Neuronal stem cell (in vitro differentiated cells): ENCODE results near the gene MEG3.

ENCODE experiments used
- DNase-seq: peaks from one replicate; pipeline ENCODE4 v3.0.0-alpha.2; 2013; ENCODE audit warnings: low spot score
- H2AFZ ChIP-seq: one replicate; pipeline ENCODE4 v1.6.1; 2013; ENCODE audit warnings: mild to moderate bottlenecking, low read length, inconsistent platforms
- H2AK5ac ChIP-seq: 2 replicates; pipeline ENCODE4 v1.6.1; 2013; ENCODE audit warnings: low read depth, mild to moderate bottlenecking, inconsistent platforms, low read length, moderate library complexity, mixed read lengths
- H2BK120ac ChIP-seq: 2 replicates; pipeline ENCODE4 v1.6.1; 2013; ENCODE audit warnings: low read depth, mild to moderate bottlenecking, inconsistent platforms, low read length, moderate library complexity, mixed read lengths
- H2BK12ac ChIP-seq: one replicate; pipeline ENCODE4 v1.6.1; 2013; ENCODE audit warnings: low read length, inconsistent platforms
- H2BK15ac ChIP-seq: 2 replicates; pipeline ENCODE4 v1.6.1; 2013; ENCODE audit warnings: mild to moderate bottlenecking, low read length, inconsistent platforms, mixed read lengths
- H2BK5ac ChIP-seq: one replicate; pipeline ENCODE4 v1.6.1; 2013; ENCODE audit warnings: inconsistent platforms, mild to moderate bottlenecking, low read length, moderate library complexity
- H3K14ac ChIP-seq: one replicate; pipeline ENCODE4 v1.6.1; 2013; ENCODE audit warnings: low read length, inconsistent platforms
- H3K18ac ChIP-seq: 2 replicates; pipeline ENCODE4 v1.6.1; 2013; ENCODE audit warnings: low read length, inconsistent platforms
- H3K23ac ChIP-seq: 2 replicates; pipeline ENCODE4 v1.6.1; 2013; ENCODE audit warnings: low read depth, mild to moderate bottlenecking, mixed read lengths, low read length, inconsistent platforms; ENCODE audit not compliant: poor library complexity
- H3K27ac ChIP-seq: replicated peaks from 3 replicates; pipeline ENCODE4 v1.5.1; 2013; ENCODE audit warnings: low read length, inconsistent platforms
- H3K27me3 ChIP-seq, 3 experiments: 2 replicates each; pipeline ENCODE4 v1.6.1; 2013; ENCODE audit warnings: low read length in 3 of 3, mild to moderate bottlenecking in 2 of 3, inconsistent platforms in 1 of 3, low read depth in 1 of 3, mixed read lengths in 1 of 3, moderate library complexity in 1 of 3; ENCODE audit not compliant: control insufficient read depth in 3 of 3, insufficient read depth in 3 of 3
- H3K36me3 ChIP-seq, 2 donors: replicated peaks in 1 of 2; 2 replicates each; pipeline ENCODE4 v1.6.1; 2013; ENCODE audit warnings: low read length in 2 of 2; ENCODE audit not compliant: control insufficient read depth in 2 of 2, insufficient read depth in 2 of 2
- H3K4ac ChIP-seq: 2 replicates; pipeline ENCODE4 v1.6.1; 2013; ENCODE audit warnings: inconsistent platforms, mild to moderate bottlenecking, low read length, moderate library complexity
- H3K4me1 ChIP-seq, 2 donors: 1 replicate in 1 of 2; 2 replicates in 1 of 2; pipeline ENCODE4 v1.6.1; 2013; ENCODE audit warnings: low read length in 2 of 2, low read depth in 1 of 2; ENCODE audit not compliant: control insufficient read depth in 2 of 2, insufficient read depth in 1 of 2
- H3K4me2 ChIP-seq: one replicate; pipeline ENCODE4 v1.6.1; 2013; ENCODE audit warnings: mild to moderate bottlenecking, low read length, inconsistent platforms; ENCODE audit not compliant: insufficient read depth, poor library complexity, severe bottlenecking
- H3K4me3 ChIP-seq, 2 donors: 2 replicates each; pipeline ENCODE4 v1.5.1; 2013; ENCODE audit warnings: low read length in 2 of 2, mild to moderate bottlenecking in 2 of 2, inconsistent platforms in 1 of 2, moderate library complexity in 1 of 2
- H3K79me1 ChIP-seq: one replicate; pipeline ENCODE4 v1.6.1; 2013; ENCODE audit warnings: low read depth, mild to moderate bottlenecking, inconsistent platforms, low read length, moderate library complexity
- H3K9ac ChIP-seq: one replicate; pipeline ENCODE4 v1.6.1; 2013; ENCODE audit warnings: mild to moderate bottlenecking, low read depth, low read length, inconsistent platforms; ENCODE audit not compliant: poor library complexity
- H3K9me3 ChIP-seq, 2 donors: replicated peaks in 1 of 2; 2 replicates each; pipeline versions ENCODE3 to v1.6.1; 2013; ENCODE audit warnings: low read length in 2 of 2, mild to moderate bottlenecking in 2 of 2, inconsistent platforms in 1 of 2, low read depth in 1 of 2, mixed read lengths in 1 of 2, moderate library complexity in 1 of 2; ENCODE audit not compliant: control insufficient read depth in 2 of 2, insufficient read depth in 1 of 2
- H4K8ac ChIP-seq: one replicate; pipeline ENCODE4 v1.6.1; 2013; ENCODE audit warnings: low read depth, mild to moderate bottlenecking, inconsistent platforms, low read length, moderate library complexity
- H4K91ac ChIP-seq: one replicate; pipeline ENCODE4 v1.6.1; 2013; ENCODE audit warnings: low read length, low read depth, mild to moderate bottlenecking, inconsistent platforms; ENCODE audit not compliant: poor library complexity
- WGBS, 2 donors: extraction: QIAGEN DNeasy Blood & Tissue Kit; methylation state at CpG; one replicate each; pipeline ENCODE4 v1.1.7; 2013; ENCODE audit warnings: missing lambda C conversion rate in 2 of 2, mixed read lengths in 1 of 2; ENCODE audit not compliant: insufficient read length in 2 of 2, insufficient replicate concordance in 1 of 2; ENCODE audit errors: extremely low coverage in 2 of 2; 5-methylcytosine and 5-hydroxymethylcytosine counted together

MEG3 gene

DNA sequence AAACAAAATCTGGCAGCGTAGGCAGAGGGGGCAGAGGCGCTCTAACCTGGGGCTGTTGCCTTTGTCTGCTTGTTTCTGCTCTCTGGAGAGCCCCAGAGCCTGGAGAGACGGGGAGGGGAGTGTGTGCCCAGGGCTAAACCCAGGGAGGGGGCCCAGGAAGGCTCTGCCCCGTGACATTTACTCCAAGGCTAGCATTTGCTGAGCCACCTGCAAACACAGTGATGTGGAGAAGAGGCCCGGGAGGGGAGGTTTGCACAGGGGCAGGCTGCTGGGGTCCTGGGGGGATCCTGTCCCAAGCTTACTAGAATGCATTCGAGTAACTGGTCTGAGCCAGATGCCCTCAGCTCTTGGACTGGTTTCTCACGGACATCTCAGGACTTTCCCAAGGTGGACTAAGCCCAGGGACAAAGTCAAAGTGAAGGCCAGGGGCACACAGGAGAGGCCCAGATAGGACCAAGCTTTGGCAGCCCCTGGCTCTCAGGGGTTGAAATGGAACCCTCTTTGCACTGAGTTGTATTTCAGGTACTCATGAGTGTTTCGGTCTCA lies 12.0 kb downstream of the MEG3 start:
- peak overlapping the region; percentile 100 for H3K27ac ChIP-seq

DNA sequence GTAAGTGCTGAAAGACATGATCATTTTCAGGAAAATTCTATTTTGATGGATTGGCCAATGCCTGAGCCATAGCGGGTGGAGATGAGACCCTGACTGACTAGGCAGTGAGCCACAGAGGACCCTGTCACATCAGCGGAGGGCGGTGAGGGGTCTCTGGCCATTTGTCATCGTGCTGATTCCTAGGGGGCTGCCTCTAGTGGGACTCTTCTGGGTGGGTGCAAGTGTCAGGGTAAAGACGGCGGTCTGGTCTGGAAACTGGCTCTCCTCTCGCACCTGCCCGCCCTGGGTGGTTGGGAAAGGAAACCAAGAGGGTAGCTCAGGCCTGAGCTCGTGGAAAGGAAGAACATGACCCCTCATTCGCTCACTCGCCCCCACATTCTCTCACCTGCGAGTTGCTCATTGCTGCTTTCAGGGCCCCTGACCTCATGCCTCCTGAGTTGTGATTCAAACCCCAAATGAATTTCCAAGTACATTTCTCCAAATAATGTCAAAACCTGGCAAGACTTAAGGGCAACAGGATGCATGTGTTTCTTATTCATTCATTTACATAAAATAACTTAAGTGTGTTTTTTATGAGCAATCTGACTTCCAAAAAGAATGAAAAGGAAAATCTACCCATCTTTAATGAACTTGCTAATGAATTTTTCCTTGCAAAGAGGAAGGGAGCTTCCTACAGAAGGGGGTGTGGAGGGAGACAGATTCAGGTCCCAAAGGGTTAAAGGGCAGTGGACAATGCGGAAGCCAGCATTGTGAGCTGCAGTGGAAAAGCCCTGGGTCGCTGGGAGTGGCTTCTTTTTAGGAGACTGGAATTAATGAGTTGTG lies 12.8 kb downstream of the MEG3 start:
- H3K9me3 ChIP-seq, result no peaks in the 10 kb centered on the region
- H3K4ac ChIP-seq, result no peak overlapping the region
- DNase-seq, result no peak
- WGBS, 2 donors, result no CpG with 5 or more reads among the region's 14 CpGs
- peak overlapping the region; percentile 72 for H2BK120ac ChIP-seq
- no peak overlapping the region for H3K14ac ChIP-seq
- H3K36me3 ChIP-seq, result no peaks in the 10 kb centered on the region
- H3K4me1 ChIP-seq, result peaks cover 55 to 62% of the 10 kb centered on the region in 2 donors
- H3K27me3 ChIP-seq, result no peaks in the 10 kb centered on the region
- H3K18ac ChIP-seq, result peak overlapping the region; percentile 90
- no peak overlapping the region for H2AK5ac ChIP-seq
- no peak overlapping the region for H3K9ac ChIP-seq
- peak overlapping the region; percentile 100 for H2BK5ac ChIP-seq
- no peak overlapping the region for H3K4me3 ChIP-seq
- H3K4me2 ChIP-seq, result no peak overlapping the region
- H2AFZ ChIP-seq, result no peak overlapping the region
- H3K23ac ChIP-seq, result no peak overlapping the region
- H4K8ac ChIP-seq, result no peak overlapping the region
- peak overlapping the region; percentile 34 for H4K91ac ChIP-seq
- peak overlapping the region; percentile 100 for H3K27ac ChIP-seq
- H3K79me1 ChIP-seq, result peaks cover 3% of the 10 kb centered on the region
- no peak overlapping the region for H2BK12ac ChIP-seq
- H2BK15ac ChIP-seq, result no peak overlapping the region

More for the DNA sequence above, 12.0 kb downstream of the MEG3 start:
- Histone ChIP-seq H3K18ac (peak overlapping the region; percentile 99), H3K4me2 (no peak overlapping the region), H3K4me3 (no peak overlapping the region), H3K36me3 (no peaks in the 10 kb centered on the region), H3K14ac (no peak overlapping the region), H2AFZ (peak overlapping the region; percentile 57), H3K27me3 (no peaks in the 10 kb centered on the region), H3K4me1 (peaks cover 52 to 62% of the 10 kb centered on the region in 2 donors), H2AK5ac (peak overlapping the region; percentile 99), H4K8ac (no peak overlapping the region), H2BK15ac (no peak overlapping the region), H3K9ac (no peak overlapping the region), H3K4ac (no peak overlapping the region), H2BK120ac (peak overlapping the region; percentile 99), H2BK5ac (peak overlapping the region; percentile 100), H3K23ac (no peak overlapping the region), H2BK12ac (peak overlapping the region; percentile 1), H3K79me1 (peaks cover 3% of the 10 kb centered on the region), H3K9me3 (no peaks in the 10 kb centered on the region), H4K91ac (peak overlapping the region; percentile 98)
- DNase-seq, result no peak
- no CpG with 5 or more reads among the region's 8 CpGs for WGBS, 2 donors

DNA sequence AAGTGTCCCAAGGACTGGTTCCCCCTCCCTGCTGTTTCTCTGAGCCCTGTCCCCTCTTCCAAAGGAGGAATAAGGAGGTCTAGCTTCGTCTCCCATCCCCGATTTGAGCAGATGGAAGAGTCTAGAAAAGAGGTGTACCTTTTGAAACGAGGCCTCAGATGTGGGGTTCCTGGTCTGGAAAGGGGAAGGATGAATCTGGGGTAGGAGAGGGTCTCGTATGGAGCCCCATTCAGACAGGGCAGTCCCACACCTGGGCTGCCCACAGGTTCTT lies 13.3 kb downstream of the MEG3 start:
- Histone ChIP-seq H4K8ac (peak overlapping the region; percentile 83), H4K91ac (peak overlapping the region; percentile 100), H3K27ac (peak overlapping the region; percentile 100), H3K79me1 (peaks cover 3% of the 10 kb centered on the region), H3K4me1 (peaks cover 55 to 58% of the 10 kb centered on the region in 2 donors), H3K23ac (no peak overlapping the region), H3K36me3 (no peaks in the 10 kb centered on the region), H3K4ac (peak overlapping the region; percentile 99), H2BK12ac (peak overlapping the region; percentile 51), H3K4me2 (peak overlapping the region; percentile 55), H3K18ac (peak overlapping the region; percentile 99), H2BK15ac (peak overlapping the region; percentile 19), H2AK5ac (peak overlapping the region; percentile 98), H2BK5ac (peak overlapping the region; percentile 100), H3K14ac (peak overlapping the region; percentile 72), H2BK120ac (peak overlapping the region; percentile 100), H3K4me3 (peak overlapping the region in 1 of 2 donors; percentile 13), H3K9me3 (no peaks in the 10 kb centered on the region), H3K27me3 (no peaks in the 10 kb centered on the region), H3K9ac (peak overlapping the region; percentile 90), H2AFZ (peak overlapping the region; percentile 82)
- no CpG with 5 or more reads among the region's 4 CpGs for WGBS, 2 donors
- peak; percentile 69 for DNase-seq

DNA sequence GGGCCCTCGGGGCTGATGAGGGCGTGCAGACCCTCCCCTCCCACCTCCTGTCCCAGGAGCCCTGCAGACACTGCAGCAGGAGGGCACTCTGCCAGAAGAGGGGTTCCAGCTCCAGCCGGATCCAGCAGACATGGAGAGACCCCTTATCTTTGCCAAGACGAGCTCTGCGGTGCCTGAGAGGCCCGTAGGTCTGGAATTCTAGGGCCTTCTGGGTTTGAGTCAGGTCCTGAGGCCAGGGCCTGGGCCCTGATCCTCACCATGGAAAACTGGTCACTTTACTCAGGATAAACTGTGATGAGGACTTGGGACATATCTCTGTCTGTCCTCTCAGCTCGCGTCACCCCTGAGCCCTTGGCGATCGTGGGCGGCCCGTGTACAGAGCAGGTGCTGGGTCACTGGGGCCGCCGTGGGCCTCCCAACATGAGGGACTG lies 13.8 kb downstream of the MEG3 start:
- Histone ChIP-seq H2AFZ (peak overlapping the region; percentile 82), H3K9ac (peak overlapping the region; percentile 90), H2BK5ac (peak overlapping the region; percentile 100), H3K23ac (no peak overlapping the region), H2BK15ac (peak overlapping the region; percentile 19), H4K8ac (peak overlapping the region; percentile 83), H3K27ac (peak overlapping the region; percentile 100), H2BK120ac (peak overlapping the region; percentile 100), H3K18ac (peak overlapping the region; percentile 99), H3K27me3 (no peaks in the 10 kb centered on the region), H3K4me2 (peak overlapping the region; percentile 55), H3K79me1 (peaks cover 3% of the 10 kb centered on the region), H3K4me3 (peak overlapping the region in 1 of 2 donors; percentile 13), H2BK12ac (peak overlapping the region; percentile 51), H4K91ac (peak overlapping the region; percentile 100), H3K9me3 (no peaks in the 10 kb centered on the region), H3K14ac (peak overlapping the region; percentile 72), H2AK5ac (peak overlapping the region; percentile 98), H3K4me1 (peaks cover 55% of the 10 kb centered on the region in 2 donors), H3K4ac (peak overlapping the region; percentile 99), H3K36me3 (no peaks in the 10 kb centered on the region)
- peak; percentile 59 for DNase-seq
- no CpG with 5 or more reads among the region's 14 CpGs for WGBS, 2 donors
